GM19468 (cell line): ENCODE results near the gene B3GAT1.

Experiments used
- ATAC-seq: cut with Tn5 transposase; IDR thresholded peaks from one replicate; pipeline ENCODE4 v1.9.1; 2021; ENCODE audit warnings: mild to moderate bottlenecking, moderate library complexity, moderate number of reproducible peaks; ENCODE audit not compliant: unreplicated experiment; ENCODE audit errors: extremely low read depth

Gene B3GAT1

GRCh38 chr11:134376150-134376921 is 35.7 kb downstream of the B3GAT1 start:
- no peak for ATAC-seq

GRCh38 chr11:134374891-134375550 is 37.0 kb downstream of the B3GAT1 start:
- no peak for ATAC-seq

- ATAC-seq: no peak
Observed at GRCh38 chr11:134374171-134374570, 37.9 kb downstream of the B3GAT1 start.

GRCh38 chr11:134373591-134374052 is 38.4 kb downstream of the B3GAT1 start:
- no peak for ATAC-seq

- no peak for ATAC-seq
Observed at GRCh38 chr11:134372961-134373360, 39.1 kb downstream of the B3GAT1 start.

GRCh38 chr11:134372536-134372935 is 39.5 kb downstream of the B3GAT1 start:
- no peak for ATAC-seq

- ATAC-seq: no peak
Observed at GRCh38 chr11:134371436-134372185, 40.4 kb downstream of the B3GAT1 start.

- no peak for ATAC-seq
Observed at GRCh38 chr11:134370526-134371435, 41.3 kb downstream of the B3GAT1 start.

- no peak for ATAC-seq
Observed at GRCh38 chr11:134369656-134370525, 42.2 kb downstream of the B3GAT1 start.

- ATAC-seq: no peak
Observed at GRCh38 chr11:134367781-134368180, 44.3 kb downstream of the B3GAT1 start.

- no peak for ATAC-seq
Observed at GRCh38 chr11:134366254-134366653, 45.8 kb downstream of the B3GAT1 start.

GRCh38 chr11:134365011-134365925 is 46.8 kb downstream of the B3GAT1 start:
- ATAC-seq: no peak

GRCh38 chr11:134364261-134364660 is 47.8 kb downstream of the B3GAT1 start:
- no peak for ATAC-seq

GRCh38 chr11:134363592-134363991 is 48.5 kb downstream of the B3GAT1 start:
- no peak for ATAC-seq

- ATAC-seq: no peak
Observed at GRCh38 chr11:134363161-134363560, 48.9 kb downstream of the B3GAT1 start.

GRCh38 chr11:134362192-134362901 is 49.7 kb downstream of the B3GAT1 start:
- no peak for ATAC-seq

GRCh38 chr11:134361661-134362060 is 50.4 kb downstream of the B3GAT1 start:
- no peak for ATAC-seq
